ENCODE measurements around the gene ABI3BP. TPM values are rescaled to one million over a fixed set of nuclear protein-coding genes. Genes with fewer than 3 reads are reported as not detected.
"Not testable (repeated sequence)": the region's sequence is repeated elsewhere in the genome, so short reads cannot be mapped to it uniquely, and the experiment has no call there.

The ABI3BP gene
- total RNA-seq (2014; rRNA removed; shearing (Covaris generic)) = not detected in 2 replicates

DNA sequence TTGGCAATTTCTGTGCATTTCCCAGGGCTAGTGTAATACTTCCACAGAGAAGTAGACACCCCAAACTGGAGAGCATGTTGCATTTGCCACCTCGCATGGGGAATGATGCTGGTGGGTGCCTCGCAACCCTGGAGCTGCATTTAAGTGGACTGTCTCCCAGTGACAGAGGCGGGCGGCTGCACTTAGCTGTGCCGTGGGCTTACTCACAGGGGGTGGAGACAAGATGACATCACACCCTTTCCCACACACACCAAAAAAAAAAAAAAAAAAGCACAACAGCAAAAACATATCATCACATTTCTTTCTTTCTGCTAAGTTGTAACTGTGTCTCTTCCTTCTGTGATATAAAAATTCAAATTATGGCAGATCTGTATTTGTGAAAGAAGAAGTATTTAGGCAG is at the start of gene ABI3BP:
Gene ABI3BP, minus strand, starts transcription at position 113 of the 400 bp plus-strand sequence. Its CDS starts 37 bp downstream, at position 76.
- no peak for DNase-seq (ENCODE audit: low spot score)

GRCh38 chr3:101039285-101039684 is 46.1 kb upstream of the ABI3BP start:
- no peak for DNase-seq (ENCODE audit: low spot score)

More for the DNA sequence above, at the start of gene ABI3BP:
- in situ Hi-C loops (cut with HindIII; ENCODE audit: low sequenced_read_pairs) = no loop called here

GRCh38 chr3:101038880-101039279 is 45.7 kb upstream of the ABI3BP start:
- in situ Hi-C loops (cut with HindIII; ENCODE audit: low sequenced_read_pairs) = no loop called here
- DNase-seq (ENCODE audit: low spot score) = no peak

More at GRCh38 chr3:101039285-101039684, 46.1 kb upstream of the ABI3BP start:
- in situ Hi-C loops (cut with HindIII; ENCODE audit: low sequenced_read_pairs) = no loop called here

DNA sequence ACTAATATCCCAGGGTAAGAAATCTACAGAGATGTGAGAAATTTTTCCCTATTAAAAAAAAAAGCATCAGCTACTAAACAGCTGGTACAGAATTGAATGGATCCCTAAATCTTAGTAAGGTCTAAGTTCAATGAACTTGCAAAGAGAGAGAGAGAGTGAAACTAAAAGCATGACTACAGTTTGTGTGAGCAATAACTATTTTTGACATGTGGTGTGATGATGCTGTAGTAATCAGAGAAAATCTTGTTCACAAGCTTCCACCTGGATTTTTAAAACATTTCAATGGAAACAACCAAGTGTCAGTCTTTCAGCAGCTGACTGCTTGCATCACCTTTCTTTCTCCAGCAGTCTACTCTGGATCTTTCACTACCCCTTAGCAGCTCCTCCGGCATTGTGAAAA is 45.2 kb upstream of the ABI3BP start:
- DNase-seq (ENCODE audit: low spot score) = no peak
- in situ Hi-C loops (cut with HindIII; ENCODE audit: low sequenced_read_pairs) = no loop called here

GRCh38 chr3:101037613-101038012 is 44.4 kb upstream of the ABI3BP start:
- DNase-seq (ENCODE audit: low spot score) = no peak
- in situ Hi-C loops (cut with HindIII; ENCODE audit: low sequenced_read_pairs) = no loop called here

DNA sequence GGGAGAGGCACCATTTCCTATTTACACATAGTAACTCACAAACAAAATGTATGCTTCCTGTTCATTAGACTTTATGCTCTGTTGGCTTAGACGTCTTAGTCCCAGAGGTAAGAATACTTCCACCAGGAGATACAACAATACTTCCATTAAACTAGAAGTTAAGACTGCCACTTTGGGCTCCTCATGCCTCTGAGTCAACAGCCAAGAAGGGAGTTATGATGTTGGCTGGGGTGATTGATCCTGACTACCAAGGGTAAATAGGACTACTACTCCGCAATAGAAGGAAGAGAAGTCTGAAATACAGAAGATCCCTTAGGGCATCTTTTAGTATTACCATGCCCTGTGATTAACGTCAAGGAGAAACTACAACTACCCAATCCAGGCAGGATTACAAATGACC is 43.5 kb upstream of the ABI3BP start:
- in situ Hi-C loops (cut with HindIII; ENCODE audit: low sequenced_read_pairs) = no loop called here
- no peak for DNase-seq (ENCODE audit: low spot score)

- in situ Hi-C loops (cut with HindIII; ENCODE audit: low sequenced_read_pairs) = no loop called here
- DNase-seq (ENCODE audit: low spot score) = no peak
Measured at GRCh38 chr3:101036213-101036618, 43.0 kb upstream of the ABI3BP start.

GRCh38 chr3:101027286-101027685 is 34.1 kb upstream of the ABI3BP start:
- DNase-seq (ENCODE audit: low spot score) = no peak
- in situ Hi-C loops (cut with HindIII; ENCODE audit: low sequenced_read_pairs) = no loop called here

- no peak for DNase-seq (ENCODE audit: low spot score)
- in situ Hi-C loops (cut with HindIII; ENCODE audit: low sequenced_read_pairs) = no loop called here
Measured at GRCh38 chr3:101026881-101027280, 33.7 kb upstream of the ABI3BP start.

DNA sequence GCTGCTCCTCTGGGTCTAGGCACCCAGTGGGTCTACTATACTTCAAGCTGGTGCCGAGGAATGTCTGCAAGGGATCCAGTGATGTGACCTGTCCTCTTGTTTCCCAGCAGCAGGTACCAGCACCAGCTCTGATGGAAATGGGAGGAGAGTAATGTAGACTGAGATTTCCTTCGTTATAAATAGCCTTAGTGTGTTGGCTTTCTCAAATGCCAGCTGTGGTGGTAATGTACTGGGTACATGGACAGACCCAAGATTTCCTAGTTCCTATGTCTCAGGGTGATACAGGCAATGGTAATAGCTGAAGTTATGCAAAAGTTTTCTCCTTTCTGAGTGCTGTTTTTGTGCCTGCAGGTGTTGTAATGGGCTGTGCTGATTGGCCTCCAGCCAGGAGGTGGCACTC is 33.0 kb upstream of the ABI3BP start:
- in situ Hi-C loops (cut with HindIII; ENCODE audit: low sequenced_read_pairs) = no loop called here
- DNase-seq (ENCODE audit: low spot score) = no peak

DNA sequence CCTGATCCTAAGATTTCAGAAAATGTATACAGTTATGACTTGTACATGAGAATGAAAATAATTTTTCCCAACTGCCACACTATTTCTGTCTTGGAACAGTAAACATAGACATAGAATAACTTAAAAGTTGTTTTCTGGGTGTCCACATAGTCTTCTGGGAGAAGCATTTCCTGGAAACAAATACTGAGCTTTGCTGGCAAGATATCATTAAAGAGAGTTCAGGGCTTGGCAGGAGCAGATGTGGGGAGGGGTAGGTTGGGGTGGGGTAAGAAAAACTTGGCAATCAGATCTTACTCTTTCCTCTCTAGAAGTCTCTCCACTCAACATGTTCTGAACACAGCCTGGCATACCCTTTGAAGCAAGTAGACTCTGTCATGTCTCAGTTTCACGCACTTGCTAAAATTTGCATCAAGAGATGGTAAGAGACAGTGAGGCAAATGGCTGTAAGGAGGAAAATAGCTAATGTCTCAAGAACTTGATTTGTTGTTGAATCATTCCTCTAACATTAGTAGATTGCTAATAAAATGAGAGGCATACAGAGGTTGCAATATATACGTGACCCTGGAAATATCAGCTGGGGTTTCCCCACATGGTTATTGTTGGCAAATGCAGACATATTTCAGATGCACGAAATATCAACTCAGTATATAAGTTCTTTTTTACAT is 27.3 kb upstream of the ABI3BP start:
- in situ Hi-C loops (cut with HindIII; ENCODE audit: low sequenced_read_pairs) = no loop called here

DNA sequence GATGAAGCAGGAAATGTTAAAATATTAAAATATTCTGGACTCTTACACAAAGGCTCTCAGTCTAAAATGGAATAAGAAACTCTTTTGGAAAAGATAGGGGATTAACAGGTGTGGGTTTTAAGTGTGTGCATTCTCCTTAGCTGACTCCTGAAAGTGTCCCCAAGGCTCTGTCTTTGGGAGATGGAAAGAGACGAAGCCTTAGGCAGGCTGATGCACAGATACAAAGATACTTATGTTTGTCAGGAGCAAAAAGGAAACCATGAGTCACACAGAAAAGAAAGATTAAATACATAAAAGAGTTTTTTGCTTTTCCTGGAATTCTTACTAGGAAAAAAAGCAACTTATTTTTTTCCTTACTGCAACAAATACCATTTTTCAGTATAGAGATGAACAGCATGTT is 23.8 kb upstream of the ABI3BP start:
- in situ Hi-C loops (cut with HindIII; ENCODE audit: low sequenced_read_pairs) = no loop called here
- no peak for DNase-seq (ENCODE audit: low spot score)

More for the DNA sequence above, 27.3 kb upstream of the ABI3BP start:
- DNase-seq (ENCODE audit: low spot score) = no peak

- DNase-seq (ENCODE audit: low spot score); in situ Hi-C loops (cut with HindIII; ENCODE audit: low sequenced_read_pairs): not testable (repeated sequence)
Measured at GRCh38 chr3:101012312-101012711, 19.1 kb upstream of the ABI3BP start.

DNA sequence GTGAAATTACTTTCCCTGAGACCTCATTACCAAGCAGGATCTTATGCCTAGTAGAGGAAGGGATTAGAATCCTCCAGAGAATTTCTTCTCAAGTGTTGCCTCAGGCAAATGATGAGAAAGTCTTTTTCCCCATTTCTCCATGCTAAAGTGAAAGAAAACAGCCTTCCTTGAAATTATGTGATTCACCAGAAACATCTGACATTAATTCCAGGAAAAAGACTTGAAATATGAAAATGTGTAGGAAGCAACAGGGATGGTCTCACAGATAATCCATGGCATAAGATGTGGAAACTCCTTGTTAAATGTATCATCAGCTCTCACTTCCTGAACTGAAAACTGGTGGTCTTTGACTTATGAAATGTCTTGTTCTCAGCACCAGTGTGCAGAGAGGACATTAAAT is 17.9 kb upstream of the ABI3BP start:
- in situ Hi-C loops (cut with HindIII; ENCODE audit: low sequenced_read_pairs) = no loop called here
- no peak for DNase-seq (ENCODE audit: low spot score)

GRCh38 chr3:101010296-101010695 is 17.1 kb upstream of the ABI3BP start:
- in situ Hi-C loops (cut with HindIII; ENCODE audit: low sequenced_read_pairs) = no loop called here
- no peak for DNase-seq (ENCODE audit: low spot score)

DNA sequence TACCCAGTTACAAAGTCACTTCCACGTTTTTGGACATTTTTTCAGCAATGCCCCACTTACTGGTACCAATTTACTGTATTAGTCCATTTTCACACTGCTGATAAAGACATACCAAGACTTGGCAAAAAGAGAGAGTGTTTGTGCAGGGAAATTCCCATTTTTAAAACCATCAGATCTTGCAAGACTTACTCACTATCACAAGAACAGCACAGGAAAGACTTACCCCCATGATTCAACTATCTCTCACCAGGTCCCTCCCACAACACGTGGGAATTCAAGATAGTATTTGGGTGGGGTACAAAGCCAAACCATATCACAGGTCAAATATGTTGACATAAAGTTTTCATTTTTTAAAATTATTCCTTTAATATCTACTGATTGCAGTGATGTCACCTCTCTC is 16.2 kb upstream of the ABI3BP start:
- no peak for DNase-seq (ENCODE audit: low spot score)
- in situ Hi-C loops (cut with HindIII; ENCODE audit: low sequenced_read_pairs) = no loop called here

DNA sequence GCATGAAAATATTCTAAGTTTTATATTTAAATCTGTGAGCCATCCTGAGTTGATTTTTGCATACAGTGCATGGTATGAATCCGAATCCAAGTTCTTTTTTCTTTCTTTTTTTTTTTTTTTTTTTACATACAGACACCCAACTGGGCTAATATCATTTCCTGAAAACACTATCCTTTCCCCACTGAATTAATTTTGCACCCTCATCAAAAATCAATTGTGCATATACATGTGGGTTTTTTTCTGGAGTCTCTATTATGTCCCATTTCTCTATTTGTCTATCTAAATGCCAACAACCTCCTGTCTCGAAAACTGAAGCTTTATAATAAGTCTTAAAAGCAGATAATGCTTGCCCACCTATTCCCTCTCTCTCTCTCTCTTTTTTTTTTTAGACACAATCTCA is 5.9 kb upstream of the ABI3BP start:
- in situ Hi-C loops (cut with HindIII; ENCODE audit: low sequenced_read_pairs) = no loop called here
- DNase-seq (ENCODE audit: low spot score) = no peak

DNA sequence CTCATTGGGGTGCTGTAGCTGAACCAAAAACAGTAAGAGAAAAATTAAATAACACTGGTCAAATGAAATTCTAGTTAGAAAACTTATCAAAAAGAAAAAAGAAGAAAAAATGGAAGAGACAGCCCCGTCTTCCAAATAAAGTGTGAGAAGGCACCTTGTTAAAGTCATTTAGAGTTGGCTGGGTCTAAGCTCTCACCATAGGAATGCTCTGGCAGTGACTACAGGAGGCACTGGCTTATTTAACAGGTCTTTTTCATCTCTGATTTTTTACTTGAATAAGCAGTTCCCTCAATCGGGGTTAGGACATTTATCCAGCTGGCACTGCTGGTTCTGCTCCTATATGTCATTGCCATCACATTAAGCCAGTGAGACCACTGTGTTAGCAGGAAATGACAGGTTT is 1.6 kb upstream of the ABI3BP start:
- in situ Hi-C loops (cut with HindIII; ENCODE audit: low sequenced_read_pairs) = no loop called here
- no peak for DNase-seq (ENCODE audit: low spot score)

- no peak for DNase-seq (ENCODE audit: low spot score)
- in situ Hi-C loops (cut with HindIII; ENCODE audit: low sequenced_read_pairs) = no loop called here
Measured at GRCh38 chr3:100994187-100994586, 966 bp upstream of the ABI3BP start.

GRCh38 chr3:100992231-100993012 is 799 bp downstream of the ABI3BP start:
- in situ Hi-C loops (cut with HindIII; ENCODE audit: low sequenced_read_pairs) = no loop called here
- no peak for DNase-seq (ENCODE audit: low spot score)

GRCh38 chr3:100988080-100988479 is 5.1 kb downstream of the ABI3BP start:
- in situ Hi-C loops (cut with HindIII; ENCODE audit: low sequenced_read_pairs) = no loop called here
- DNase-seq (ENCODE audit: low spot score) = no peak

Measured in G401 (cell line).